Ishikawa (cell line): ENCODE measurements around the gene IQCM.

Experiments
- CEBPB ChIP-seq: IDR thresholded peaks from 2 replicates; pipeline ENCODE4 v1.6.1; 2012
- MAX ChIP-seq: IDR thresholded peaks from 2 replicates; pipeline ENCODE4 v1.6.1; 2012
- NFIC ChIP-seq: IDR thresholded peaks from 2 replicates; pipeline ENCODE4 v1.6.1; 2012
- RAD21 ChIP-seq: IDR thresholded peaks from 2 replicates; pipeline ENCODE4 v1.6.1; 2012; ENCODE audit warnings: low read depth
- TAF1 ChIP-seq: IDR thresholded peaks from 2 replicates; pipeline ENCODE4 v1.6.1; 2012; ENCODE audit warnings: low read depth, mild to moderate bottlenecking
- TEAD4 ChIP-seq: IDR thresholded peaks from 2 replicates; pipeline ENCODE4 v1.6.1; 2012
- USF1 ChIP-seq: IDR thresholded peaks from 2 replicates; pipeline ENCODE4 v1.6.1; 2012
- YY1 ChIP-seq: IDR thresholded peaks from 2 replicates; pipeline ENCODE4 v1.6.1; 2012; ENCODE audit warnings: low read depth

- no peak for TF ChIP-seq TEAD4
- TF ChIP-seq MAX: no peak
- no peak for TF ChIP-seq CEBPB
- no peak for TF ChIP-seq YY1
- TF ChIP-seq NFIC: no peak
- no peak for TF ChIP-seq RAD21
- no peak for TF ChIP-seq USF1
- no peak for TF ChIP-seq TAF1
These were observed 328.8 kb downstream of the IQCM start for GRCh38 chr4:149486861-149487260.
